Hematopoietic multipotent progenitor cell treated with erythropoietin and hydrocortisone succinate and interleukin-3 and kit ligand, for 15 days (in vitro differentiated cells): ENCODE data around the gene MCC.

Source experiments
- DNase-seq: peaks from one replicate; pipeline ENCODE4 v3.0.0-alpha.2; 2015; ENCODE audit warnings: low spot score

MCC gene

GRCh38 chr5:113176196-113176595 lies 312.1 kb downstream of the MCC start:
- DNase-seq, result no peak

- no peak for DNase-seq
These were observed 315.9 kb downstream of the MCC start for GRCh38 chr5:113172231-113172826.

GRCh38 chr5:113171520-113171919 lies 316.7 kb downstream of the MCC start:
- no peak for DNase-seq

- no peak for DNase-seq
These were observed 317.5 kb downstream of the MCC start for GRCh38 chr5:113170707-113171106.

- DNase-seq, result no peak
These were observed 318.5 kb downstream of the MCC start for GRCh38 chr5:113169720-113170119.

- DNase-seq, result no peak
These were observed 320.3 kb downstream of the MCC start for GRCh38 chr5:113167985-113168384.

GRCh38 chr5:113166852-113167366 lies 321.3 kb downstream of the MCC start:
- no peak for DNase-seq

GRCh38 chr5:113166261-113166660 lies 322.0 kb downstream of the MCC start:
- no peak for DNase-seq

GRCh38 chr5:113164021-113164420 lies 324.2 kb downstream of the MCC start:
- DNase-seq, result no peak

- no peak for DNase-seq
These were observed 324.9 kb downstream of the MCC start for GRCh38 chr5:113163328-113163727.

- no peak for DNase-seq
These were observed 325.5 kb downstream of the MCC start for GRCh38 chr5:113162770-113163169.

GRCh38 chr5:113162208-113162607 lies 326.0 kb downstream of the MCC start:
- DNase-seq, result no peak

- DNase-seq, result no peak
These were observed 326.4 kb downstream of the MCC start for GRCh38 chr5:113161806-113162205.

GRCh38 chr5:113157886-113158285 lies 330.4 kb downstream of the MCC start:
- DNase-seq, result no peak

- DNase-seq, result no peak
These were observed 331.9 kb downstream of the MCC start for GRCh38 chr5:113156271-113156877.

GRCh38 chr5:113153512-113154097 lies 334.6 kb downstream of the MCC start:
- DNase-seq, result no peak

- DNase-seq, result no peak
These were observed 335.9 kb downstream of the MCC start for GRCh38 chr5:113152380-113152740.

- DNase-seq, result no peak
These were observed 336.4 kb downstream of the MCC start for GRCh38 chr5:113151641-113152379.

- DNase-seq, result no peak
These were observed 337.4 kb downstream of the MCC start for GRCh38 chr5:113150821-113151220.

- no peak for DNase-seq
These were observed 338.0 kb downstream of the MCC start for GRCh38 chr5:113150221-113150620.

GRCh38 chr5:113147537-113147936 lies 340.7 kb downstream of the MCC start:
- no peak for DNase-seq

GRCh38 chr5:113147101-113147508 lies 341.1 kb downstream of the MCC start:
- DNase-seq, result no peak
